ENCODE data around the gene SERPINI1.

The SERPINI1 gene, protein sequence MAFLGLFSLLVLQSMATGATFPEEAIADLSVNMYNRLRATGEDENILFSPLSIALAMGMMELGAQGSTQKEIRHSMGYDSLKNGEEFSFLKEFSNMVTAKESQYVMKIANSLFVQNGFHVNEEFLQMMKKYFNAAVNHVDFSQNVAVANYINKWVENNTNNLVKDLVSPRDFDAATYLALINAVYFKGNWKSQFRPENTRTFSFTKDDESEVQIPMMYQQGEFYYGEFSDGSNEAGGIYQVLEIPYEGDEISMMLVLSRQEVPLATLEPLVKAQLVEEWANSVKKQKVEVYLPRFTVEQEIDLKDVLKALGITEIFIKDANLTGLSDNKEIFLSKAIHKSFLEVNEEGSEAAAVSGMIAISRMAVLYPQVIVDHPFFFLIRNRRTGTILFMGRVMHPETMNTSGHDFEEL

DNA sequence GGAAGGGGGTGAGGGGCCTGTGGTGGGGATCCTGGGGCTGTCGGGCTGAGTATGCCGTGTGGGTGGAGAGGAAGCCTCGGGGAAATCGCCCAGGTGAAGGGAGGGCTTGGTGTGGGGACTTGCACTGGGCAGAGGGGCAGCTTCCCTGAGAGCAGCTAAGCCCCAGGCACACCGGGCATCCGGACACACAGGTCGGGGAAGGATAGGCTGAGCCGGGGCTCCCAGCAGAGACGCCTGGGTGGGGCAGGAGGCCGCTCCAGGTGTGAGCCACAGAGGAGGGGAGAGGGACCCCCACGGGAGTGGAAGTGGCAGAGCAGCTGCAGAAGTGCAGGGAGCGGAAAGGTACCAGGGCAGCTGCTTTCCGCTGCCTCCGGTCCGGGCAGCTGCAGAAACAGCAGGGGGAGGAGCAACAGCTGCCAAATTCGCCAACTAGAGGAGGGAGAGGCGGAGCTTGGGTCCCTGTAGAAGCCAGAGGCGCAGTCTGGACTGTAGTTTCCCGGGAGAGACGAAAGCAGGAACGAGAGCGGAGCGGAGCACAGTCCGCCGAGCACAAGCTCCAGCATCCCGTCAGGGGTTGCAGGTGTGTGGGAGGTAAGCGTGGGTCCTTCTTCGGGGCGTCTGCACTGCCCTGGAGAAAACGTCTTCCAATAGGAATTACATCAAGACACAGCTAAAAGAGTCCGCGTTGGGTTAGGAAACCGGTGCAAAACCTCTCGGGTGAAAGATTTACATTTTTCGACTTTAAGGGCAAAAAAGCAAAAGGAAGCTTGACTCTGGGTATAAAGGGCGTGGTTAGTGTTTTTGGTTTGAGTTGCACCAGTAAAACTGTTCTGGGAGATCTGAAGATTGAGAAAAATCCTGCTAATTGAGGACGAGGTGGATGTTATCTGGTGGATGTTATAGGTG is at the start of gene SERPINI1:
Gene SERPINI1, plus strand, starts transcription at position 489 of the 906 bp plus-strand sequence. CDS start 53,408 bp downstream, outside the sequence.
- peak; percentile 65 to 66 for DNase-seq

DNA sequence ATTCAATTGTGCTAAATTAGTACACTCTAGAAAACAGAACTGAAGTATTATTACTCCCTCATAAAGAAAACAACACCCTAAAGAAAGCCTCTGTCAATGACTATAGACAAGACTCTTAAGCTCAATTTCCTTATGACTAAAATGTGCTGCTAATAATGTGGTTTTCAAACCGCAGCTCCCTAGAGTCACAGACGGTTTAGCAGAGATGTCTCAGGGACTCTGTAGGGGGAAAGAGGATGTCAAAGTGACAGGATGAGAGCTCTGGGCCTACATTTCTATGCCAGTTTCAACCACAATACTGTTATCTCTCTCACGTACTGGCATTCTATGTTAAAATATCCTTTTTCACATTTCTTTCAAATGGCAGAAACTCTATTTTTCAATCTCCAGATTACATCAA is 44.2 kb upstream of the SERPINI1 start:
- peak in 1 of 2 experiments; percentile 19 for DNase-seq

DNA sequence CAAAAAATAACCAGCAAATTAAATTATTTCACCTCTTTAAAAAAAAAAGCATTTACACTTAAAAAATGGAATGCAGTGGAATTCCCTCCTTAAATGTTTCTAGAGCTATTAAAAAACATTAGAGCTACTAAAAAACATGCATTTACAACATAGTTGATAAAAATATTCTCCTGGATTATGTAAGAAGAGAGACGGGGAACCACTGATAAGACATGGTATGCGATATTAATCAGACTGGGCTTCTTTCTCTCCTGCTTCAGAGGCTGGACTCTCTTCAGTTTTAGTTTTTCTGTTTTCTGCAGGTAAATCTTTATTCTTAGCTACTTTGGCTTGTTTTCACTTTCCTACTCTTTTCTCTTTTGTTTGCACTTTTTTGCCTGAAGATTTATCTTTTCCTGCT is 41.4 kb upstream of the SERPINI1 start:
- DNase-seq, result no peak

DNA sequence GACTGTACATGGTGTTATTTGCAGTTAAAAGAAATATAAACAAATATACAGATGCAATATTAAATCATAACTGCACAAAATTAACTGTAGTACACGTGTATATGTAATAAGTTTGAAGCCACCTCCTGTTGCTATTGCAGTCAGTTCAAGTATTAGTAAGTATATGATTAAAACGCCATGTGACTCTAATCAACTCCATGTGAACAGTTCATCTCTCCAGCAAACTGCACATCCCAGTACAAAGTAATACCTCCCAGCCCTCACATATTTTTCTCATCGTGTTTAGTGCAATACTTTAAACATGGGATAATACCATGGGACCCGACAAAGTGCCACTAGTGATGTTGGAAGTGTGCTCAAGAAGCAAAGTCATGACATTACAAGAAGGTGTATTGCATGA is 35.5 kb upstream of the SERPINI1 start:
- no peak for DNase-seq

DNA sequence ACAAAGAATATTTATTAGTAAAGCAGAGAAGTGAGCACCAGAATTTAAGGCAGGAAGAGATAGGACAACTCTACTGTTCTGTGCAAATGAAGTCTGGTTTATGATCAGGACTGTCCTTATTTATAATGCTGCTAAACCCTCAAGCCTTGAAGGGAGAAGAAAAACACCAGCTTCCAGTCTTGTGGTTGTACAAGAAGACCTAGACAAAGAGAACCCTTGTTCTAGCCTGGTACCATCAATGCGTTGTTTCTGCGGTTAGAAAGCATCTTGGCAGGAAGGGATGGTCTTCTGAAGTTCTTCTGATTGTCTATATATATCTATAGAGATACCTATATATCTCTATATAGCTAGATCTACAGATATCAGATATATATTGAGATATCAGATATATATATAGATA is 34.6 kb upstream of the SERPINI1 start:
- DNase-seq, result no peak

DNA sequence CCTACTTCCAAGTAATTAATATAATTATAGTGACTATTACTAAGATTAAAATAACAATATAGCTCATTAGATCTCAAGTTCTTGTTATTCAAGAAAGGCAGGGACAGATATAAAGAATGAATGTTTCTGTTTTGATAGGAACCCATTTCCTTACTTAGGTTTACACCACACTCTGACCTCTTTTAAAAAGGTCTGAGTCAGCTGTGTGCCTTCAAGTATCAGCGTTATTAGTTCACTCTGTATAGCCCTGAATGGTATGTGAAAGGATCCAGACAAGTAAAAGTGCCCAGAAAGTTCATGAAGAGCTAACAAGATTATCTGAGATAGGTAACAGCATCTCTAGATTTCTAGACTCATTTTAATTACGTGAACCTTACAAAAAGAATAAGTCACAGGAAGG is 29.7 kb upstream of the SERPINI1 start:
- DNase-seq, result no peak

DNA sequence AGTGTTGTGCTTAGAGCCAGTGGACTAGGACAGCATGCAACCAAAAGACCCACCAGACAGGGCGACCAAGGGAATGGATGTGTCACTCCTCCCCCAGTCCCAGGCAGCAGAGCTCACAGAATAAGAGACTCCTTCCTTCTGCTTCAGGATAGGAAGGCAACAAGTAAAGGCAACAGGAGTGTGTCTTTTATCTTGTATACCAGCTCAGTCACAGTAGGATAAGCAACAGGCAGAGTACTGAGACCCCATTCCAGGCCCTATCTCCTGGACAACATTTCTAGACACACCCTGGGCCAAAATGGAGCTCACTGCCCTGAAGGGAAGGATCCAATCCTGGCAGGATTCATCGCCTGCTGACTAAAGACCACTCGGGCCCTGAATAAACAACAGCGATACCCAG is 25.8 kb upstream of the SERPINI1 start:
- no peak for DNase-seq

DNA sequence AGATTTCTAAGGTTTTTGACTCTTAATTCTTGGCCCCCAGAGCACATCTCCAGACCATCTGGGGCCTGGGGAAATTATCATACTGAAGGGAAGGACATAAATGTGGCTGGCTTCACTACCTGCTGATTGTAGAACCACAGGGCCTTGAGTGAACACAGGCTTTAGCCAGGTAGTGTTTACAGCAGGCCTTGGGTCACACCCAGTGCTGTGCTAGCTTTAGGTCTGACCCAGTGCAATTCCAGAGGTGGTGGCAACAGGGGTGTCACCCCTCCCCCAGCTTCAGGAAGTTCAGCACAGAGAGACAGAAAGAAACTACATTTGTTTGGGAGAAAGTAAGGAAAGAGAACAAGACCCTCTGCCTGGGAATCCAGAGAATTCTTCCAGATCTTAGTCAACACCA is 25.0 kb upstream of the SERPINI1 start:
- no peak for DNase-seq

DNA sequence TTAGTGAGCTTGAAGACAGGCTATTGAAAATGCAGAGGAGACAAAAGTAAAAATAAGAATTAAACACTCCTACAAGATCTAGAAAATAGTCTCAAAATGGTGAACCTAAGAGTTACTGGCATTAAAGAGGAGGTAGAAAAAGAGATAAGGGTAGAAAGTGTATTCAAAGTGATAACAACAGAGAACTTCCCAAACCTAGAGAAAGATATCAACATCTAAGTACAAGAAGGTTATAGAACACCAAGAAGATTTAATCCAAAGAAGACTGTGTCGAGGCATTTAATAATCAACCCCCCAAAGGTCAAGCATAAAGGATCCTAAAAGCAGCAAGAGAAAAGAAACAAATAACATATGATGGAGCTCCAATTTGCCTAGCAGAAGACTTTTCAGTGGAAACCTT is 24.1 kb upstream of the SERPINI1 start:
- no peak for DNase-seq

DNA sequence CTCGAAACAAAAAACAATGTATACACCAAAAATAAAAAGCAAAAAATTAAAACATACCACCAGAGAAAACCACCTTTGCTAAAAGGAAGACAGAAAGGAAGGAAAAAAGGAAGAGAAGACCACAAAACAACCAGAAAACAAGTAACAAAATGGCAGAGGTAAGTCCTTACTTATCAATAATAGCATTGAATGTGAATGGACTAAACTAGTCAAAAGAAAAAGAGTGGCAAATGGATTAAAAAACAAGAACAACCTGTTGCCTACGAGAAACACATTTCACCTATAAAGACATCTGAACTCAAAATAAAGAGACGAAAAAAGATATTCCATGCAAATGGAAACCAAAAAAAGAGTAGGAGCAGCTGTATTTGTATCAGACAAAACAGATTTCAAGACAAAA is 23.1 kb upstream of the SERPINI1 start:
- DNase-seq, result no peak

DNA sequence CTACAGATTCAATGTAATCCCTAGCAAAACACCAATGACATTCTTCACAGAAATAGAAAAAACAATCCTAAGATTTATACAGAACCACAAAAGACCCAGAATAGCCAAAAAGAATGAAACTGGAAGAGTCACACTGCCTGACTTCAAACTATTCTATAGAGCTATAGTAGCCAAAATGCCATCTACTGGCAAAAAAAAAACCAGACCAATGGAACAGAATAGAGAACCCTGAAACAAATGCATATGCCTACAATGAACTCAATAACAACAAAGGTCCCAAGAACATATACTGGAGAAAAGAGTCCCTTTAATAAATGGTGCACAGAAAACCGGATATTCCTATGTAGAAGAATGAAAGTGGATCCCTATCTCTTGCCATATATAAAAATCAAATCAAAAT is 20.6 kb upstream of the SERPINI1 start:
- DNase-seq, result no peak

DNA sequence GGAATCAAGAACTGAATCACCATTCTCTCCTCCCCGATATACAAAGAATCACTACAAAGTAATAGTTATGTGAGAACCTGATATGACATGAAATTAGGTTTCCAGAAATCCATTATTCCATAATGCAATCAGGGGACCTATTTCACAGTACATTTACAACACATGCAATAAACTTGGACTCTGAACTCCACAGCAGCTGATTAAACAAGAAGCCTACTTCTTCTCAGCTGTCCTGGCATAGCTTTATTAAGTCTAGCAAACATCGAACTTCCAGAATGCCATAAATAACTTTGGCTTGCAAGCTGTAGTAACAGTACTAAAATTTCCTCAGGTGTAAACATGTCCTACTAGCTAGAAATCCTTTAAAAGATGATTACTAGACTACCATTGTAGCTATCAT is 18.6 kb upstream of the SERPINI1 start:
- DNase-seq, result no peak

DNA sequence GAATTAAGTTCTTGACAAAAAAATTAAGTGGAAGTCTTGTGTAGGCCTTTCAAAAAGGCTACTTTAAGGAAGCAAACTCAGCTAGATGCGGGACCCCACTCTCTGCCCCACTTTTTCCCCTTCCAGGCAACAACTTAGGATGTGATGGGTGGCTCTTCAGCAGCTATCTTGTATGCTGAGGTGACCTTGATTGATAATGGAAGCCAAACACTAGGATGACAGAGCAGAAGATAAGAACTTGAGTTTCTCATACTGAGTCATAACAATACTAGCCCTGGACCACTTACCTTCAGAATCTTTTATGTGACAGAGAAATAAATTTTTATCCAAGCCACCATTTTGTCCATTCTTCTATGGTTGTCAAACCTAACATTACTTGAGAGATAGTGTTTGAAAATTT is 16.9 kb upstream of the SERPINI1 start:
- no peak for DNase-seq

DNA sequence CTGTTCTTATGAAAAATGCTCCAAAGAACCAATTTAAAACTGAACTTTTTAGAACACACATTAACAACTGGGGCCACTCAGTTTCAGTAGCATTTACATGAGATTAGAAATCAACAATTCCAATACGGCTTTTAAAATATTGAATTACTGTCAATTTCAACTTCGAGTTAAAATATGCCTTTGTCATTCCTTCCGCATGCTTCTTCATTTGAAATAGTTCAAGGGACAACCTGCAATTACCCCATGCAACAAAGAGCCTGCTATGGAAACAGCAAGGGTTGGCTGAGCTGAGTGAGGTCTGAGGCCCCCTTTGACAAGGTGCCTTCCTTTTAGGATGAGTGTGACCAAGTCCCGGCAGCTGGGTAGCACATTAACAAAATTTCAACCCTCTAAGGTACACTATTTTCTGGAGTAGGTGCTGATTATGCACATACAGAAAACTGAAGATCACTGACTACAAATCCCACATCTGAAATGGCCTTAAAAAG is 12.5 kb upstream of the SERPINI1 start:
- DNase-seq, result no peak

DNA sequence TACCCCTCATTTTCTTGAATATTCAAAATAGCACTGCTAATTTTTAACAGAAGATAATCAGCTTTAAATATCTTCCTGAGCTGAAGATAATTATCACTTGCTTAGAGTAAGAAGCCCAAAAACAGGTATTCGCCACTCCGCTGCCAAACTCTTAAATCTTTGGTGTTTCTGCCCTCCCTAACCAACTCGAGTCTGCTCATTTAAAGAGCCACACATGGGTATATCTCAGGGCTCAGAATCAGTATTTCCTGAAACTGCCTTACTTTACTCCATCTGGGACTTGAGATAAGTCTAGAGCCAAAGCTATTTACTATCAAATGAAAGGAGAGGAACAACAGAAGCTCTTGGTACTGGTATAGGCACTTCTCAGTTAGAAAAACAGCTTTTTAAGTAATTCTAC is 11.6 kb upstream of the SERPINI1 start:
- no peak for DNase-seq

DNA sequence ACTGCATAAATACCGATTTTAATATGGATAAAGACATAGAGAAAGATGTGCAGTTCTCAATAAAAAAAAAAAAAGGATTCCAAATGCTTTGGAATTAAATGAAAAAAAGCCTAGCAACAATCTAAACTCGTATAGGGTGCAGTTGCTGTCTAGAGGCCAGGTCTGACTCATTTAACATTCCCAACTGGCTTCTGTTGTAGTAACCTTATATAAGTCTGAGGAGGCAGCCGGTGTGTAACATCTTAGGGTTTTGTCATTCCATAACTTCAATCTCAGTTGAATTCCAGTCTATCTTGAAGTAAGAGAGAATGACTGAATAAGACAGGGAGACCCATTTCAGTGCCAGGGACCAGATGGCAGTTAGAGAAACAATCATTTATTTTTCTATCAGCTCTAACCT is 7.3 kb upstream of the SERPINI1 start:
- DNase-seq, result no peak

DNA sequence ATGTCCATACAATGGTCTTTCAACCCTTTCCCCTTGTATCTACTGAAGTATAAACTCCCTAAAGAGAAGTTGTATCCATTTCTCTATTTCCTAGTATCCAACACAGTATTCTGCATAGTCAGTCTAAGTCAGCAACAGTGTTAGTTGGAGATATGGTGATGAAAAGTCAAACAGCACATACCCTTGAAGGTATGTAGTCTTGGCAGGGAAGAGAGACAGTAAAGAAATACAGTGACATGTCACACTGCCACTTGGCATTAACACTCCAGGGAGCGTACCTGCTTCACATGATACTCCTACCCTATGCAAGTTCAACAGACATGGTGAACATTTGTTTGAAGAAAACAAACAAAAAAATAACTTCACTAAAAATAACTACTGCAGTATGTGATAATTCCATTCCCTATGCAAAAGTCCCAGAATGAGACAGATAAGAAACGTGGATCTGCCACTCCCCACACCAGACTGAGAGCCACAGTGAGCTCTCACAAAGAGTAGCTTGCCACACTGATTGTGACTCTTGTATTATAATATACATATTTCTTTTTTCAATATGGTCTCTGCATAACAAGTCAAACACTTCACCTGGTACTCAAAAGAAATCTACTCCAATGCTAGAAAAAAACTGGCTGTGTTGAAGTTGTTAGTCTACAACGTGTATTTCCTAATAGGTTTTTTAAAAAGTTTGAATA is 6.7 kb upstream of the SERPINI1 start:
- DNase-seq, result no peak

DNA sequence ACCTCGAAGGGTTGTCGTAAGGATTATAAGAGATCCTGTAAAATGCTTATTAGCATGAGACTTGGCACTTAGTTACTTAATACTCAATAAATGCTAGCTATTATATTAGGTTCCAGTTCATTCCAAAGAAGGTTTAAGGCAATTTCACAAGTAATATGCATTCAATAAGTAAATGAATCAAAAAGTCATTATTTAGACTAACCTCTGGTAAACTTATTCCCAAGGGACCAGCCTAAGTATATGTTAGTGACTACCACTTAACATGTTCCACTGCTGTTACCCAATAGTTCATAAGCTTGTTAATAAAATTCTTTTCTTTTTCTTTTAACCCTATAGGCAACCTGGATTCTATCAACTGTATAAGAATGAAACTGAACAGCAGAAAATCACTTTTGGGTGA is 5.9 kb upstream of the SERPINI1 start:
- no peak for DNase-seq

DNA sequence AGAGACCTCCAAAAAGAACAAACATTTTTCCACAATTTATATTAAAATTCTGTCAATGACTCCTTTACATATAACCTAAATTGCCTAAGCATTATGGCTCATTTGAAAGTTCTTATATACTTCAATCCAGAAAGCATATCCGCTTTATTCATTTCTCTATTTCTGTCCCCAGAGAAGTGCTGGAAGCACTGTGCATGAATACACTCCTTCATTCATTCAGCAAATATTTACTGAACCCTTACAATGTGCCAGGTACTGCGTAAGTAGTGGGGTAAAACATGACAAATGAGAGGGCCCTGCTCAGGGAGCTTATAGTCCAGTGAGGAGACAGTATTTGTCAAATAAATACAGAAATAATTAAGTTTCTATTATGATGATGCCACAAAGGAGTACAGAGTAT is 4.1 kb upstream of the SERPINI1 start:
- DNase-seq, result no peak

DNA sequence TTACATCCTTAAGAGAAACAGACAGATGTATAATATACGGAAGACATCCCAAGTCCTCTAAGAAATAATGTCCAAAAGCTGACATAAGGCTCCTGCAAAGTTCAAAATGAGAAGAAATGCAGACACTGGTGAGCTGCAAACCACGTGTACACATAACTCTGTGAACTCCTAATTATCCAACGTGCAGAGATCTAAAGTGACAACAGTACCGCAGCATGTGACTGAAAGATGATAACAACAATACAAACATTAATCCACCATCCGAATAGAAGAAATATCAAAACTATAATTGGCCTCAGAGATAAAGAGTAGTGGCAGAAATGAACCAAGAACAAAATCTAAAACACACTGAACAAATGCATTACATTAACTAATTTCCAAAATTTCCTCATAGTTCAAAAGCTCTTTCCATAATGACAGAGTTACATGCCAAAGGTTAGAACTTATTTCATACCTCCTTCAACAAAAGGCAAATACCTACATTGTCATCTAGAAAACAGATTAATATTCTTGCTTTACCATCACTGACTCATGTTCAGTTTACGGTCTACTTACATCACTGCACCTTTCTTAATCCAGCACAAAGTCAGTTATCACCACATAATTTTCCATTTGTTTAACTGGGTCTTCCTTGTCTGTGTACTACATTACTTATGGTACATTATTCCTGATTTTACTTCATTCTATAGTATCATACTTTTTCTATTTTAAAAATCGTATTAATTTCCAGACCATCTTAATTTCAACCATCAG is 3.0 kb upstream of the SERPINI1 start:
- no peak for DNase-seq

DNA sequence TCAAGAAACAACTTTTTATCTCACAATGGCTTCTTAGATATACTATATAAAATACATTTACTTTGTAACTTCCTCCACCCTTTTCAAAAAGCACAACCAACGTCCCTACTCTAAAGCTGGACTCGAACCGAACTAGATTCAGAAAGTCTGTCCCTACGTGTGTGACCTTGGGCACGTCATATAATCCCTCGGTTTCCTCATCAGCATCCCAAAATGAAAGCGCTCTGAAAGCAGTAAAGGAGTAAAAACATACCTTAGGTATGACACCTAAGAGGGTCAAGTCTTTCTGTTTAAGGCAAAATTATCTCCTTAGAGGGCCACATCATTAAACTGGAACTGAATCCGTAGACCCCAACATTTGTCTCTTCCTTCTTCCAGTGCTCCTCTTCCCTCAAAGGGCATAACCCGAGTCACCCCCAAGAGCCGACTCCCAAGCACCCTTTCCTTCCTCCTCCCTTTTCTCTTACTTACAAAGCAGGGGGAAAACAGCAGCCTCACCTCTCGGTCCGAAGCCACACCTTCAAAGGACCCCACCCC is 1.5 kb upstream of the SERPINI1 start:
- DNase-seq, result no peak

Measured in activated CD4-positive, alpha-beta T cell treated with anti-CD3 and anti-CD28 coated beads, Interleukin-2, amount 50 U/mL, for 4 hours (primary cell).